Nephron progenitor cell (in vitro differentiated cells): Measurements from ENCODE around the gene FAM163A.

ENCODE experiments used
- DNase-seq: peaks from one replicate; pipeline ENCODE4 v3.0.0; 2021
- H3K27ac Mint-ChIP-seq: 2 replicates; pipeline ENCODE4 v1.8.0; 2021; ENCODE audit warnings: mild to moderate bottlenecking, moderate library complexity, mixed read lengths
- H3K27me3 Mint-ChIP-seq: 2 replicates; pipeline ENCODE4 v1.8.0; 2021; ENCODE audit warnings: mild to moderate bottlenecking, low read depth, mixed read lengths; ENCODE audit not compliant: poor library complexity
- H3K36me3 Mint-ChIP-seq: 2 replicates; pipeline ENCODE4 v1.8.0; 2021; ENCODE audit warnings: low read depth, mixed read lengths
- H3K4me1 Mint-ChIP-seq: 2 replicates; pipeline ENCODE4 v1.8.0; 2021; ENCODE audit warnings: mixed read lengths
- H3K4me3 Mint-ChIP-seq: 2 replicates; pipeline ENCODE4 v1.8.0; 2021; ENCODE audit warnings: mild to moderate bottlenecking, moderate library complexity, mixed read lengths
- H3K9me3 Mint-ChIP-seq: 2 replicates; pipeline ENCODE4 v1.8.0; 2021; ENCODE audit warnings: mild to moderate bottlenecking, moderate library complexity, mixed read lengths
- TF ChIP-seq, protein P1 (sequence below): fragments of 200-600 bp; sonication (generic); IDR thresholded peaks from 2 replicates; pipeline ENCODE4 v1.5.0; 2021; ENCODE audit warnings: antibody characterized with exemption

FAM163A gene

DNA sequence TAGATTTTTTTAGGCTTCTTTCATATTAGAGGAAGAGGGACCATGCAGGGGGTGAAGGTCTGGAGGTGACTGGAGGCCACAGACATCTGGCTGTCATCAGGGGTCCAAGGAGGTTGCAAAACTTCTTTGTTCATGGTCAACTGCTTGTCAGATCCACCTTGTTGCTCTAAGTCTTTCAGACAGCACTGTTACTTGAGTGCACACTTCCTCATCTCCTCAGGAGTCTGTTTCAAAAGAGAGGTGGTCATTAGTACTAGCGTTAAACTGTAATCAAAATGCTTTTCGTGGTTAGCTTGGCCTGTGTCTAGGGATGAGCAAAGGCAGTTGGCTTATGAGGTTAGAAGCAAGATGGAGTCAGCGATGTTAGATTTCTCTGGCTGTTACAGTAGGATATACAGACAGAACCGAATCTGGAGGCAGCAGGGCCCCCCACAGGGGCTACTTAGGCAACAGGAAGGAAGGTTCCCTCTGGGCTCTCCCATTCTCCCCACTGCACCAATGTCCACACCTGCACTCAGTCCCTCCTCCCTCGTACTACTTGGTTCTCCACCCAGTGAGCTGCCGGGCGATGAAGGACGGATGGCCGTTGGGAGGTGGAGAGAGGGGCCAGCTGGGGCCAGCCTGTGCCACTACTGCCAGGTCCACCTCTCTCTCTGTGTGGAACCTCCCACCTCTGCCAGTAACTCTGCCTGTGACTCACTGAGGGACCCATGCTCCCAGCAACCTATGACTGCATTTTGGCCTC lies 77.3 kb downstream of the FAM163A start:
- Mint-ChIP-seq H3K27ac (peak overlapping the region; percentile 42), H3K4me1 (peaks cover 63% of the 10 kb centered on the region), H3K9me3 (no peaks in the 10 kb centered on the region), H3K27me3 (peaks cover 20% of the 10 kb centered on the region), H3K36me3 (no peaks in the 10 kb centered on the region), H3K4me3 (no peak overlapping the region)
- TF ChIP-seq, protein P1, sequence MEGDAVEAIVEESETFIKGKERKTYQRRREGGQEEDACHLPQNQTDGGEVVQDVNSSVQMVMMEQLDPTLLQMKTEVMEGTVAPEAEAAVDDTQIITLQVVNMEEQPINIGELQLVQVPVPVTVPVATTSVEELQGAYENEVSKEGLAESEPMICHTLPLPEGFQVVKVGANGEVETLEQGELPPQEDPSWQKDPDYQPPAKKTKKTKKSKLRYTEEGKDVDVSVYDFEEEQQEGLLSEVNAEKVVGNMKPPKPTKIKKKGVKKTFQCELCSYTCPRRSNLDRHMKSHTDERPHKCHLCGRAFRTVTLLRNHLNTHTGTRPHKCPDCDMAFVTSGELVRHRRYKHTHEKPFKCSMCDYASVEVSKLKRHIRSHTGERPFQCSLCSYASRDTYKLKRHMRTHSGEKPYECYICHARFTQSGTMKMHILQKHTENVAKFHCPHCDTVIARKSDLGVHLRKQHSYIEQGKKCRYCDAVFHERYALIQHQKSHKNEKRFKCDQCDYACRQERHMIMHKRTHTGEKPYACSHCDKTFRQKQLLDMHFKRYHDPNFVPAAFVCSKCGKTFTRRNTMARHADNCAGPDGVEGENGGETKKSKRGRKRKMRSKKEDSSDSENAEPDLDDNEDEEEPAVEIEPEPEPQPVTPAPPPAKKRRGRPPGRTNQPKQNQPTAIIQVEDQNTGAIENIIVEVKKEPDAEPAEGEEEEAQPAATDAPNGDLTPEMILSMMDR = no peak
- DNase-seq = no peak

DNA sequence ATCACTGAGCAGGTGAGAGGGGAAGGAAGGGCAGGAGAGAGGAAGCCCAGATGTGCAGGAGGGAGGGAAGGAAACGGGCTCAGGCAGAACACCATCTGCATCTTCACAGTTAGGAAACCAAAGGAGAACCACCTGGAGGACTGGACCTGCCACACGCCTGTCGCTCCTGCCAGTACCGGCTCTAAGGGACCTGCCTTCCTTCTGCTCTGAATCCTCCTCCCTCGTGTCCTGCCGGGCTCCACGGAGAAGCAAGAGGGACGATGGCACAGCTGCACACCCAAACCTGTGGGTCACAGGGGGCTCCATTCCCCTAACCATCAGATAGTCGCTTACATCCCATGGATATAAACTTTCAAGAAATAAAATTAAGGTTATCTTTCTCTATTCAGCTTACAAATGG lies 78.4 kb downstream of the FAM163A start:
- H3K4me1 Mint-ChIP-seq = peaks cover 61% of the 10 kb centered on the region
- H3K27me3 Mint-ChIP-seq = peaks cover 19% of the 10 kb centered on the region
- no peak overlapping the region for H3K27ac Mint-ChIP-seq
- no peak overlapping the region for H3K4me3 Mint-ChIP-seq
- H3K9me3 Mint-ChIP-seq = no peaks in the 10 kb centered on the region
- no peak for DNase-seq
- TF ChIP-seq, protein P1 = no peak
- no peaks in the 10 kb centered on the region for H3K36me3 Mint-ChIP-seq

DNA sequence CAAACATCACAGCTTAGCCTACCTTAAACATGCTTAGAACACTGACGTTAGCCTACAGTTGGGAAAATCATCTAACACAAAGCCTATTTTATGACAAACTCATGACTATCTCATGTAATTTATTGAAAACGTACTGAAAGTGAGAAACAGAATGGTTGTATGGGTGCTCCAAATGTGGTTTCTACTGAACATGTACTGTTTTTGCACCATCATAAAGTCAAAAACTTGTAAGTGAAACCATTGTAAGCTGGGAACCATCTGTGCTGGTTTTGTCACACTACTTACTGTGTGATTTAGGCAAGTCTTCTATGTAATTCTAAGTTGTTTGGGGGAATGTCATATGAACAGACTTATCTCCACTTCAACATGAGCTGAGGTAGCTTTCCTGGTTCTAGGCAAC lies 79.0 kb downstream of the FAM163A start:
- peaks cover 14% of the 10 kb centered on the region for H3K27me3 Mint-ChIP-seq
- H3K36me3 Mint-ChIP-seq = no peaks in the 10 kb centered on the region
- no peak overlapping the region for H3K4me3 Mint-ChIP-seq
- H3K27ac Mint-ChIP-seq = no peak overlapping the region
- H3K9me3 Mint-ChIP-seq = no peaks in the 10 kb centered on the region
- no peak for DNase-seq
- TF ChIP-seq, protein P1 = no peak
- peaks cover 61% of the 10 kb centered on the region for H3K4me1 Mint-ChIP-seq

DNA sequence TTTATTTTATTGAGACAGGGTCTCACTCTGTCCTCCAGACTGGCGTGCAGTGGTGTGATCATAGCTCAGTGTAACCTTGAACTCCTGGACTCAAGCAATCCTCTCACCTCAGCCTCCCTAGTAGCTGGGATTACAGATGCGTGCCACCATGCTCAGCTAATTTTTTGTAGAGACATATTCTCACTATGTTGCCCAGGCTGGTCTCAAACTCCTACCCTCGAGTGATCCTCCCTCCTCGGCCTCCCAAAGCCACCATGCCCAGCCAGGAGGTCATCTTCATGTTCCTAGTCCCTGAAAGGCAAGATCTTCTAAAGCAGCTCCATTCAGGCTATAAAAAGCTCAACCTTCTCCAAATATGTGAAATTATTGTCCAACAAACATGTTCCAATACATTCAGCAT lies 80.6 kb downstream of the FAM163A start:
- H3K27me3 Mint-ChIP-seq = peaks cover 9% of the 10 kb centered on the region
- no peak overlapping the region for H3K4me3 Mint-ChIP-seq
- no peaks in the 10 kb centered on the region for H3K36me3 Mint-ChIP-seq
- no peaks in the 10 kb centered on the region for H3K9me3 Mint-ChIP-seq
- H3K27ac Mint-ChIP-seq = no peak overlapping the region
- peaks cover 48% of the 10 kb centered on the region for H3K4me1 Mint-ChIP-seq
- TF ChIP-seq, protein P1 = no peak
- DNase-seq = no peak

DNA sequence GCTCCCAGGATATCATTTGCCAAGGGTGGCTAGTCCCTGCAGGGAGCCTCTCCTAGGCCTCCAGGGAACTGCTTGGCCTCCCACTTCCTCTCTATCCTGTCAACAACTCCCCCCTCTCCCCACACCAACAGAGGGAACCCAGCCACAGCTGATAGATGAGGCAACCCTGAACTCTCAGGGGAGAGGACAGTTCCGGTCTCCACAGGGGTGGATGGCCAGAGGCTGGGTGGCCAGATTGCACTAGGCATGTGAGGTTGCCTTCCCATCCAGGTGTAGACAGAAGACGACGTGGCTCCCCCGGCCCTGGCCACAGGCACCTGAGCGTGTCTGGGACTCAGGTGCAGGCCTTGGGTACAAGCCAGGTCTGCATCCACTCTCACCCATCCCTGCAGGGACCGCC lies 81.2 kb downstream of the FAM163A start:
- Mint-ChIP-seq H3K4me1 (peaks cover 42% of the 10 kb centered on the region), H3K27ac (no peak overlapping the region)
- no peak for DNase-seq

More for the DNA sequence above, 81.2 kb downstream of the FAM163A start:
- TF ChIP-seq, protein P1 = no peak
- H3K27me3 Mint-ChIP-seq = peaks cover 7% of the 10 kb centered on the region
- no peaks in the 10 kb centered on the region for H3K36me3 Mint-ChIP-seq
- H3K9me3 Mint-ChIP-seq = no peaks in the 10 kb centered on the region
- no peak overlapping the region for H3K4me3 Mint-ChIP-seq
